ENCODE results near the gene LDLRAP1.

GRCh38 chr1:25587290-25587689 lies 43.9 kb downstream of the LDLRAP1 start:
- TF ChIP-seq CTCF (IDR thresholded peaks at IDR 0.05) (no peak), POLR2A (IDR thresholded peaks at IDR 0.05) (no peak)

Measured in thyroid gland (tissue), 4 donors.